Astrocyte of the spinal cord (primary cell): Measurements from ENCODE around the gene NPHP1.
"Not testable (repeated sequence)": the region's sequence is repeated elsewhere in the genome, so short reads cannot be mapped to it uniquely, and the experiment has no call there.

Experiments
- DNase-seq: peaks from one replicate; pipeline ENCODE4 v3.0.0; 2011; ENCODE audit warnings: low read depth, low spot score
- H3K4me3 ChIP-seq: 2 replicates; pipeline ENCODE4 v1.5.1; 2011; ENCODE audit warnings: low read depth, mild to moderate bottlenecking, low read length, moderate library complexity
- in situ Hi-C: cut with HindIII; loops from 2 replicates; pipeline ENCODE4 v1.10.0; 2017; ENCODE audit warnings: low sequenced_read_pairs
- TF ChIP-seq, protein P1 (sequence below): IDR thresholded peaks from 2 replicates; pipeline ENCODE4 v1.5.1; 2012; ENCODE audit warnings: low read depth, mild to moderate bottlenecking, low read length, inconsistent platforms

The NPHP1 gene

DNA sequence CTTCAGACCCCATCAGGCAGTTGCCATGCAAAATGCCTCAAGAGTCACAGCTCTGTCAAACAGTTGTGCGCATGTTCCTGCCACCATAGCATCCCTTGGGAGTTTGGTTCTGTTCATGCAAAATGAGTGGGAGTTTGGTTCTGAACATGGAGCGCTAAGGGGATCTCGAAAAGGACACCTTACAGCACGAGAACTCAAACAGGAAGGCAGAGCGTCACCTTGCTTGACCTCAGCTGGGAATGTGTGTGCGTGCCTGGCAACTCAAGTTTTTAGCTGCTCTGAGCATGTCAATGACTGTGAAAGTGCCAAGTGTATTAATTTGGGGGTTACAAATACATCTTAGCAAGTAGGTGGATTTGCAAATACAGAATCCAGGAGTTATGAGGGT, 105.8 kb downstream of the NPHP1 start:
- in situ Hi-C loops: no loop called here
- H3K4me3 ChIP-seq: no peak overlapping the region
- no peak for DNase-seq
- TF ChIP-seq, protein P1, sequence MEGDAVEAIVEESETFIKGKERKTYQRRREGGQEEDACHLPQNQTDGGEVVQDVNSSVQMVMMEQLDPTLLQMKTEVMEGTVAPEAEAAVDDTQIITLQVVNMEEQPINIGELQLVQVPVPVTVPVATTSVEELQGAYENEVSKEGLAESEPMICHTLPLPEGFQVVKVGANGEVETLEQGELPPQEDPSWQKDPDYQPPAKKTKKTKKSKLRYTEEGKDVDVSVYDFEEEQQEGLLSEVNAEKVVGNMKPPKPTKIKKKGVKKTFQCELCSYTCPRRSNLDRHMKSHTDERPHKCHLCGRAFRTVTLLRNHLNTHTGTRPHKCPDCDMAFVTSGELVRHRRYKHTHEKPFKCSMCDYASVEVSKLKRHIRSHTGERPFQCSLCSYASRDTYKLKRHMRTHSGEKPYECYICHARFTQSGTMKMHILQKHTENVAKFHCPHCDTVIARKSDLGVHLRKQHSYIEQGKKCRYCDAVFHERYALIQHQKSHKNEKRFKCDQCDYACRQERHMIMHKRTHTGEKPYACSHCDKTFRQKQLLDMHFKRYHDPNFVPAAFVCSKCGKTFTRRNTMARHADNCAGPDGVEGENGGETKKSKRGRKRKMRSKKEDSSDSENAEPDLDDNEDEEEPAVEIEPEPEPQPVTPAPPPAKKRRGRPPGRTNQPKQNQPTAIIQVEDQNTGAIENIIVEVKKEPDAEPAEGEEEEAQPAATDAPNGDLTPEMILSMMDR: no peak

DNA sequence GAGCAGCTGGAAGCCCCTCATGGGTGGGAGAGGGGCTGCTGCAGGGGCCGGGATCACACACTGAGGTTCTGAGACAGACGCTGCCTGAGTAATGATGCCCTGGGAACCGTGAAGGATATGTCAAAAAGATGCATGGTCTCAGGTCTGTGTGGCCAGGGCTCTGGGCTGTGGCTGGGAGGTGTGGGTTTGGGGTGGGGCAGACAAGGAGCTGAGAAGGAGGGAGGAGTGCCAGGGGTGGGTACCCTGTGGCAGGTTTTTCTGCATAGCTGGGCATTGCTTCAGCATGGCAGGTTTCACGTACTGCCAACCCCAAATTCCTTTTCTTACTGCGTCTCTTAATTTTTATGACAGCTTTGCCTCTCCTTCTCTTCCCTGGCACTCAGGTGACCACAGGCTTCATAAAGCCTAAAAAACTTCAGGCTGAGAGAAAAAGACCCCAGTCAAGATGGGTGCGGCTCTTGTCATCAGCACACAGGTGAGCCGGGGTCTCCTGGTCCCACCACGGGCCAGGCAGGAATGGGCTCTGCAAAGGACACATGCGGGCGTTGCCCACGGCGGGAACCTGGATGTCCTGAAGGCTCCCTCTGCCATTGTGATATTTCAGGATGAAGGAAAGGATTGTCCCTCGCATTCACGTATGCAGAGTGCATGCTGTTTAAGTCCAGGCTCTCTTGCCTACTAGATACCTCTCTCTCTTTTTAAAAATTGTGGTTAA, 107.2 kb downstream of the NPHP1 start:
- in situ Hi-C loops: no loop called here
- no peak for DNase-seq
- no peak overlapping the region for H3K4me3 ChIP-seq

GRCh38 chr2:110095994-110096633, 108.7 kb downstream of the NPHP1 start:
- in situ Hi-C loops: no loop called here
- H3K4me3 ChIP-seq: no peak overlapping the region
- TF ChIP-seq, protein P1: no peak
- DNase-seq: no peak

More for the DNA sequence above, 107.2 kb downstream of the NPHP1 start:
- TF ChIP-seq, protein P1: no peak

GRCh38 chr2:110094884-110095534, 109.8 kb downstream of the NPHP1 start:
- H3K4me3 ChIP-seq, in situ Hi-C loops, DNase-seq: not testable (repeated sequence)

GRCh38 chr2:110093924-110094323, 110.9 kb downstream of the NPHP1 start:
- DNase-seq, in situ Hi-C loops, H3K4me3 ChIP-seq: not testable (repeated sequence)

- DNase-seq, in situ Hi-C loops, H3K4me3 ChIP-seq: not testable (repeated sequence)
Measured at GRCh38 chr2:110090164-110090563, 114.6 kb downstream of the NPHP1 start.

GRCh38 chr2:110083757-110084156, 121.1 kb downstream of the NPHP1 start:
- DNase-seq, H3K4me3 ChIP-seq, in situ Hi-C loops: not testable (repeated sequence)

DNA sequence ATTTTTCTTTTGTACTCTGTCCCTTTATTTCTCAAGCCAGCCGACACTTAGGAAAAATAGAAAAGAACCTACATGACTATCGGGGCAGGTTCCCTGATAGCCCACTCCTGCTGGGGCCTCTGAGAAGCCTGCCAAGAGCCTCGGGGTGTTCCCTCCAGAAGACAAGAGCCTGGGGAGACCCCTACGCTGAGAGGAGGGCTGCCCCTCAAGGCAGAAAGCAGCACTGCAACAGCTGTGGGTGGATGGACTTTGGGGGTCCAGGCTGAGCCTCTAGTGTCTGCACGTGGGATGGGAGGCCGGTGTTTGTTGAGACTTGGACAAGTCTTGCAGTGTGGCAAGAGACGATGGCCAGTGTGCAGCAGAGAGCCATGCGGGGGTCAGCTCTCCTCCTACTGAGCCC, 121.7 kb downstream of the NPHP1 start:
- DNase-seq, H3K4me3 ChIP-seq, in situ Hi-C loops: not testable (repeated sequence)

- DNase-seq, H3K4me3 ChIP-seq, in situ Hi-C loops: not testable (repeated sequence)
Measured at GRCh38 chr2:110078104-110078503, 126.7 kb downstream of the NPHP1 start.

- H3K4me3 ChIP-seq, in situ Hi-C loops, DNase-seq: not testable (repeated sequence)
Measured at GRCh38 chr2:110075896-110076295, 128.9 kb downstream of the NPHP1 start.
